Activated naive CD8-positive, alpha-beta T cell treated with anti-CD3 and anti-CD28 coated beads, Interleukin-2, amount 50 U/mL, for 16 hours (primary cell): ENCODE results near the gene ACSS2.
"Not testable (repeated sequence)": the region's sequence is repeated elsewhere in the genome, so short reads cannot be mapped to it uniquely, and the experiment has no call there.

Experiments used
- DNase-seq: peaks from one replicate; pipeline ENCODE4 v3.0.0-alpha.2; 2020; ENCODE audit warnings: low read depth, low spot score

Gene ACSS2

GRCh38 chr20:34873583-34874093 lies 2.8 kb upstream of the ACSS2 start:
- DNase-seq = no peak

- no peak for DNase-seq
Observed at GRCh38 chr20:34874094-34874654, 2.2 kb upstream of the ACSS2 start.

- DNase-seq = no peak
Observed at GRCh38 chr20:34875642-34876405, 588 bp upstream of the ACSS2 start.

GRCh38 chr20:34880215-34880850 lies 3.9 kb downstream of the ACSS2 start:
- DNase-seq = no peak

GRCh38 chr20:34880971-34881370 lies 4.6 kb downstream of the ACSS2 start:
- not testable (repeated sequence) for DNase-seq

- no peak for DNase-seq
Observed at GRCh38 chr20:34881689-34882088, 5.3 kb downstream of the ACSS2 start.

GRCh38 chr20:34883087-34883688 lies 6.8 kb downstream of the ACSS2 start:
- no peak for DNase-seq

- DNase-seq = no peak
Observed at GRCh38 chr20:34883809-34884208, 7.4 kb downstream of the ACSS2 start.

- DNase-seq = no peak
Observed at GRCh38 chr20:34884260-34884659, 7.8 kb downstream of the ACSS2 start.

GRCh38 chr20:34886122-34886521 lies 9.7 kb downstream of the ACSS2 start:
- DNase-seq = no peak

GRCh38 chr20:34887023-34887422 lies 10.6 kb downstream of the ACSS2 start:
- DNase-seq = no peak

- no peak for DNase-seq
Observed at GRCh38 chr20:34888468-34888867, 12.1 kb downstream of the ACSS2 start.

GRCh38 chr20:34891166-34892062 lies 15.0 kb downstream of the ACSS2 start:
- no peak for DNase-seq

- DNase-seq = no peak
Observed at GRCh38 chr20:34892671-34893070, 16.3 kb downstream of the ACSS2 start.

GRCh38 chr20:34894723-34895122 lies 18.3 kb downstream of the ACSS2 start:
- DNase-seq = no peak

GRCh38 chr20:34895465-34895864 lies 19.1 kb downstream of the ACSS2 start:
- DNase-seq = no peak

GRCh38 chr20:34896086-34896621 lies 19.7 kb downstream of the ACSS2 start:
- DNase-seq = no peak

- not testable (repeated sequence) for DNase-seq
Observed at GRCh38 chr20:34898129-34898528, 21.7 kb downstream of the ACSS2 start.

GRCh38 chr20:34898731-34899130 lies 22.3 kb downstream of the ACSS2 start:
- not testable (repeated sequence) for DNase-seq

GRCh38 chr20:34904202-34904621 lies 27.8 kb downstream of the ACSS2 start:
- DNase-seq = no peak
